Stimulated activated CD8-positive, alpha-beta memory T cell treated with anti-CD3 and anti-CD28 coated beads, Interleukin-7, amount 100 ng/mL, for 48 hours (primary cell): ENCODE measurements around the gene SH3RF3.

Experiments
- DNase-seq, 2 donors: peaks; one replicate each; pipeline ENCODE4 v3.0.0-alpha.2; 2020; ENCODE audit warnings: low read depth in 1 of 2; ENCODE audit errors: extremely low read depth in 1 of 2

SH3RF3 gene

GRCh38 chr2:109402180-109402579 is 273.2 kb downstream of the SH3RF3 start:
- DNase-seq = no peak

- DNase-seq = peak; percentile 34 to 63
These were observed 274.2 kb downstream of the SH3RF3 start for GRCh38 chr2:109402980-109403840.

GRCh38 chr2:109403841-109404201 is 274.8 kb downstream of the SH3RF3 start:
- peak in 1 of 2 donors; percentile 18 for DNase-seq

DNA sequence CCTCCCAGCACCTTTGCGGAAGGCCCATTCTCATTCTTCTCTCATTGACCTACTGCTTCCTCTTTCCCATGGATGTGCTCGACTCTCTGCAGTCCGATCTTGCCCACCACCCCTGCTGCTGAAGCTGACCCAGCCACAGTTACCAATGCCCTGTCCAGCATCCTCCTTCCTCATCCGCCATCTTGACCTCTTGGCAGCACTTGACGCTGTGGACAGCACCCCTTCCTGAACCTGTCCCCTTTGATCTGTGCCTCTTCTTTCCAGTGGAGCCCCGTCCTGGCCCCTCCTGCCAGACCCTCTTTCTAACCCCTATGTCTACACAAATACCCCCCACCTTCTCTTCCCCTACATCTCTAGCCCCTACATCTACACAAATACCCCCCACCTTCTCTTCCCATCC is 275.7 kb downstream of the SH3RF3 start:
- no peak for DNase-seq

DNA sequence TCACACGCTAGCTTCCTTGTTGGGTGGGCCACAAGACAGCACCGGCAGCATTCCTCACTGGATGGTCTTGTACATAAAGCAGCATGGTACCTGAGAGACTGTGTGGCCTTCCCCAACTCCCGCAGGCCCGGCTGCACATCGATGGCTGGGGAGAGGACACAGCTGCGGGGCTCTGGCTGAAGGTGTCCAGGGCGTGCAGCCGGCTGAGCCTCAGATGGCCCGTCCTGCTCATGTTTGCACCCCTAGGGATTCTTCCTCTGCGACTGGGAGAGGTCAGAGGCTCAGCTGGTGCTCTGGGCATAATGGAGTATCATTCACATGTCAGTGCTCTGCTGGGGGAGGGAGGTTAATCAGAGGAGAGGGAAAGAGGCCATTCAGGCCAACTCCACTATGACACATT is 276.9 kb downstream of the SH3RF3 start:
- no peak for DNase-seq

DNA sequence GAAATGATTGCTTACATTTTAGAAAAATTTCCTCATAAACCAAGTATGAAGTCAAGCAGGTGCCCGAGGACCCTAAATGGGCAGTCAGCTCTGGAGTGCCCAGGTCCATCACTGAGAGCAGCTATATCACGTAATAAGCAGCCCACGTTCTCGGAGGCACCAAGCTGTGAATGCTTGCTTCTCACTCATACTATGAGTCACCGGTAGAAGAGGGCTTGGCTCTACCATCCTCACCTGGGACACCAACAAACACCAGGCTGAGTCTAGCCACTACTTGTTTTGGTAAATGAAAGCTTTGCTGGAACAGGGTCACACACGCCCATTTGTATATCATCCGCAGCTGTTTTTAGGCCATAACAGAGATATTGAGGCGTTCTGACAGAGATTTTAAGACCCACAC is 277.3 kb downstream of the SH3RF3 start:
- no peak for DNase-seq

GRCh38 chr2:109407276-109408042 is 278.5 kb downstream of the SH3RF3 start:
- no peak for DNase-seq

- DNase-seq = no peak
These were observed 279.0 kb downstream of the SH3RF3 start for GRCh38 chr2:109408043-109408335.

- DNase-seq = no peak
These were observed 280.5 kb downstream of the SH3RF3 start for GRCh38 chr2:109409321-109410038.

DNA sequence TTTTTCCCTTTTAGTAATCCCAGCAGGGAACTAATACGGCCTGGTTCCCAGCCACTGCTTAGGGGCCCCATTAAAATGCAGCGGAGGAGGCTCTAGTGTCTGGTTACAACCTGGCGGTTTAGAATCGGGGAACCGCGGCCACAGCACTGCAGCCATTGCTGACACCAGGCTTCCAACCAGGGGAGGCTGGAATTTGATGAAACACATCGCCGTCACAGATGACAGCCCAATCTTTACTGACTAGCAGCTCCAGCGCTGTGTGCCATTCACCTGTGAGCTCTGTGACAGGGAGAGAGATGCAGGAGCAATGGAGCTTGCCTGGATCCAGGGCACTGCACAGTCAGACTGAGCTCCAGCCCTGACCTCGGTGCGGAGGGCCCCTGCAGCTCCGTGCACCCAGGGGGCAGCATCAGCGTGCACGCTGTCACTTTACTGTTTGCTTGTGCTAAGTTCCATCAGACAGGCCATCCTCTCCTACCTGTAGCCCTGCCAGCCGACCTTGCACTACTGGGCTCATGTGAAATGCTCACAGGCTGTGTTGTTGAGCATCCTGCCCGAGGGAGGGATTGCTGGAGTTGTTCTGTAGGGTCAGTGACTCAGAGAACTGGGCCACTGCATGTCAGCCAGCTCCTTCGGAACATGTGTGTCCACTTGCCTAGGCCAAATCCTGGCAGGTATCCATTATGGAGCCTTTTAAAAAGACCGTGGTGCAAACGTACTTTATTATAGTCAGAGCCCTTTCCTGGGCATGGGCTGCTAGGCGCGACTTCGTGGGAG is 281.2 kb downstream of the SH3RF3 start:
- no peak for DNase-seq

GRCh38 chr2:109411640-109412325 is 282.8 kb downstream of the SH3RF3 start:
- DNase-seq = no peak

GRCh38 chr2:109415581-109416013 is 286.6 kb downstream of the SH3RF3 start:
- no peak for DNase-seq

DNA sequence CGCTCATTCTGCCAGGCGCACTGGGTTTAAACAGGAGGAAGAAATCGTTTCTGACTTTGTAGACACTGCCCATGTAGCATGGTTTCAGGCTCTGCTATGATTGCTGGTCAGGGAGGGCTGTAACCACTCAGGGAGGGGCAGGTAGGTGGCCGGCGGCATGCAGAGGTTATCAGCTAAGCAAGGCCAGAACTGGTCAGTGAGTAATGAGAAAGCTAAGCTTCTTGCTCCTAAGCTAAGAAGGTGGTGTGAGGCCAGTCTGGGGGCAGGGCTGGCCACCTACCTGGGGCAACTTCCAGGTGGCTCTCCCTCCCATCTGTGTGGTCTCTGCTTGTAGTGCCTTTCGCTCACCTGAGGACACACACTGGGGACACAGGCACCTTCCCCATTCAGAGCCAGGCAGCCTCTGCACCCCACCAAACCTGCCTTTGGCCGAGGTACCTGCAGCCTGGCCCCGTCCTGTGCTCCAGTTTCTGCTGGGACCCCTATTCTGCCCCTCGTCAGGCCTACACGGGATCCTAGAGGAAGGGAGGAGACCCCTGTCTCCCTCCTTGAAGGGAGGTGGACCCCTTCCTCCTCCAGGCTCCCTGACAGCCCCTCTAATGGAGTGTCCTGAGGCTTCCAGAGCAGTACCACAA is 288.8 kb downstream of the SH3RF3 start:
- DNase-seq = no peak

- DNase-seq = no peak
These were observed 289.7 kb downstream of the SH3RF3 start for GRCh38 chr2:109418716-109419115.

DNA sequence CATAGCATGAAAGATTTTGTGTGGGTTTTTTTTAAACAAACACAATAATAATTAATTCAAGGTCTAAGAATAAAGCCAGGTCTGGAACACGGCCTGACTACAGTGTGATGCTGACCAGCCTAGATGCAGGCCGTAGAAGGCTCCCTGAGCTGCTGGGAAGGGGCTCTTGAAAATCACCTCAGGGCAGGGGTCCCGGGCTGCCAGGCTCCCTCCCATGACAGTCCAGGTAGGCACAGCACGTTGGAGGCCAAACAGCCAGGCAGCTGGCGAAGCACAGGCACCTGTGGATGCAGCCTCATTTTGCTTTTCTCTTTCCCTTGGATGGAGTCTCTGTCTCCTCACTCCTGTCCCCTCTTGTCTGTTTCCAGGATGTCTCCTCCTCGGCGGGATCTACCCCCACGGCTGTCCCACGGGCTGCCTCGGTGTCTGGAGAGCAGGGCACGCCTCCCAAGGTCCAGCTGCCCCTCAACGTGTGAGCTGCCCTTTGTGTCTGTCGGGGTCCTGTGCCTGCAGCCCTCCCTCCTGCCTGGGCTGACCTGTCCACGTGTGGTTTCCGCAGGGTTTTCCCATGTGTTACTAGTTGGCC is 290.3 kb downstream of the SH3RF3 start:
- DNase-seq = no peak

DNA sequence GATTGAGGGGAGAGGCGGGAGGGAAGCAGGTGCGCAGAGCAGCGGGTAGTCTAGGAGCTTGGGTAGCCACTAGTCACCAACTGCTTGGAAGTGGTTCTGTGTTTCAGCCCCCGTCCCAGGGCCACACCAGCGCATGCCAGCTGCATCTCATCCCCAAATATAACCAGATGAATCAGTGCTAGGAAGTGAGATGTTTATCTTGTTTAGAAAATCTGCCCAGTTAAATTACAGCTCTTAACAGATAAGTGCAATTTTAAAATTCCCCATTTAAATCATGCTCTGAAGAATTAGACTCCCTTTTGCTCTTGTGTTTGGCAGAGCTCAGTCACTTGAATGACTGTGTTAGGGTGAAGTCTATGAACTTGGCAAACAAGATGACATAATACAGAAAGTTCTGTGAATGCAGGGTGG is 291.0 kb downstream of the SH3RF3 start:
- DNase-seq = no peak

DNA sequence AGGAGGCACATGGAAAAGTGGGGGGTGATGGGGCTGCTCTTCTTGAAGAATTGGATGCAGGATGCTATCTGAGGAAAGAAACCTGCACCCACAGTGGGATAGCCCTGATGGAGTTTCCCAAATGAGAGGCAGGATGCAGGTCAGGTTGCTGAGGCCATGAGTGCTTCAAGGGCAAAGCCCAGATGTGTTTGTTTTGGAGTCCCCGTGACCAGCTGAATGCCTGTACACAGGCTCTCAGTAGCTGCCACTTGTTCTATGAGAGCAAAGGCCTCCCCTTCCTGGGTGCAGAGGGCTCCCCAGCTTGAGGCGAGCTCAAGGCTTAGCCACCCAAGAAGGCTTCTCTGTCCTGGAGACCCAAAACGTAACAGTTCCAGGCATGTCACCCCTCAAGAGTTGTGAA is 292.1 kb downstream of the SH3RF3 start:
- no peak for DNase-seq

DNA sequence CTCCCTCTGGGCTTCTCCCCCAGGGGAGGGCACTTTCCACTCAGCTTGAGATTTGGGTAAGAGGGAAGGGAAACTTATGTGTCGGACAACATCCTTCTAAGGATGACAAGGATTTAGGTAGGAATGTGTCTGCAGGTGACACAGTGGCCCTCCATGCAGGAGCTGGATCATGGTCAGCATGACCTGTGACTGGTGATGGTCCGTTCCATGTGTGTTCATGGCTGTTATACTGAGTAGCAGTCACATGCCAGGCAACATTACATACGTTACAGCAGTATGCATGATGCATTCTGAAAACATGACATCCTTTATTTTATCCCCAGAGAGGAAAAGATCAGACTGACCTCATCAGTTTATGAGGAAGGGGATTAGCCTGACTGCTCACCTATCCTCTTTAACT is 292.6 kb downstream of the SH3RF3 start:
- no peak for DNase-seq

GRCh38 chr2:109422071-109422757 is 293.2 kb downstream of the SH3RF3 start:
- DNase-seq = no peak
